ENCODE data around the gene AP1AR.

GRCh38 chr4:112257098-112257497 is 25.5 kb downstream of the AP1AR start:
- no peak for TF ChIP-seq POLR2A (IDR thresholded peaks at IDR 0.05; ENCODE audit: control extremely low read depth in 1 of 2, low read depth in 2 of 2, low read length in 2 of 2)
- no peak for TF ChIP-seq RAD21 (IDR thresholded peaks at IDR 0.05 in 1 of 2, conservative IDR thresholded peaks at IDR 0.05 in 1 of 2; ENCODE audit: low read depth in 2 of 2, low read length in 2 of 2)
- no peak for TF ChIP-seq CREB1 (IDR thresholded peaks at IDR 0.05)
- TF ChIP-seq CTCF (IDR thresholded peaks at IDR 0.05; ENCODE audit: control extremely low read depth in 1 of 3, insufficient read depth in 1 of 3, low read depth in 1 of 3, low read length in 3 of 3), result no peak
